Sigmoid colon (tissue), 4 donors: ENCODE measurements around the gene PRM2.

Experiments
- CTCF ChIP-seq, 4 experiments: fragments of 450-650 bp in 3 of 4; fragments of 200-600 bp in 1 of 4; IDR thresholded peaks; one replicate each; pipeline ENCODE4 v1.5.1; 2016 to 2019; ENCODE audit warnings: antibody characterized with exemption in 4 of 4, mild to moderate bottlenecking in 3 of 4, moderate library complexity in 2 of 4
- POLR2A ChIP-seq, 2 donors: fragments of 450-650 bp; IDR thresholded peaks; one replicate each; pipeline ENCODE4 v1.6.1; 2016; ENCODE audit warnings: antibody characterized with exemption in 2 of 2, mild to moderate bottlenecking in 2 of 2, moderate library complexity in 2 of 2
- POLR2AphosphoS5 ChIP-seq, 4 donors: sonication (generic); formaldehyde crosslinking; IDR thresholded peaks; one replicate each; pipeline ENCODE4 v1.6.1; 2017; ENCODE audit warnings: antibody characterized with exemption in 4 of 4

- no peak for TF ChIP-seq CTCF (IDR thresholded peaks at IDR 0.05)
- TF ChIP-seq POLR2AphosphoS5 (IDR thresholded peaks at IDR 0.05), result no peak
- TF ChIP-seq POLR2A (IDR thresholded peaks at IDR 0.05), result no peak
Measured at GRCh38 chr16:11306997-11307638, 30.8 kb upstream of the PRM2 start.
